ENCODE data around the gene RHBG.
"Not testable (repeated sequence)": the region's sequence is repeated elsewhere in the genome, so short reads cannot be mapped to it uniquely, and the experiment has no call there.

Gene RHBG

DNA sequence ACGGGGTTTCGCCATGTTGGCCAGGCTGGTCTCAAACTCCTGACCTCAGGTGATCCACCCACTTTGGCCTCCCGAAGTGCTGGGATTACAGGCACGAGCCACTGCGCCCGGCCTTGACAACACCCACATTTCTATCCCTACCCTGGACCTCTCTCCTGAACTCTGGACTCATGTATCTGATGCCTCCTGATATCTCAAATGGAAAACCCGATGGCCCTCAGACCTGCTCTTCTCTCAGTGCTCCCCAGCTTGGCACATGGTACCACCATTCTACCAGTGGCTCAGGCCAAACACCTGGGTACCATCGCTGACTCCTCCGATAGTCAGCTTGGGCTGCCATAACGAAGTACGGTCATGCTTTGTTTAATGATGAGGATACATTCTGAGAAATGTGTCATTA lies 8.5 kb upstream of the RHBG start:
- DNase-seq, result no peak

DNA sequence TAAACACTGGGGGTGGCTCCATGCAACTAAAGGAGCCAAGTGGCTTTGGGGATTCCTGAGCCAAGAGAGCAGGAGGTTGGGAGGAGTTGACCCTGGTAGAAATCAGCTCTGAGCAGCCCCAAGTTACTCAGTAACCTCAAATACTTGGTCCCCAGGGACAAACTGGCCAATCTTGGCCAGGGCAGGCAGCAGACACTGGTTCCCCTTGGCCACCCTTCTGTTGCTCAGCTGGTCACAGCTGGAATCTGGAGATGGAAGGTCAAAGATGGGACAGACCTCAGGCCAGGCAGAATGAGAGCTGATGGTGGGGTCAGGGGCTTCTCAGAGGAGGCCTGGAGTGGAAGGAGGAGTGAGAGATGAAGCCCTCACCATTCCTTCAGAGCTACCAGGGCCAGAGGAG lies 3.3 kb upstream of the RHBG start:
- DNase-seq, result no peak

DNA sequence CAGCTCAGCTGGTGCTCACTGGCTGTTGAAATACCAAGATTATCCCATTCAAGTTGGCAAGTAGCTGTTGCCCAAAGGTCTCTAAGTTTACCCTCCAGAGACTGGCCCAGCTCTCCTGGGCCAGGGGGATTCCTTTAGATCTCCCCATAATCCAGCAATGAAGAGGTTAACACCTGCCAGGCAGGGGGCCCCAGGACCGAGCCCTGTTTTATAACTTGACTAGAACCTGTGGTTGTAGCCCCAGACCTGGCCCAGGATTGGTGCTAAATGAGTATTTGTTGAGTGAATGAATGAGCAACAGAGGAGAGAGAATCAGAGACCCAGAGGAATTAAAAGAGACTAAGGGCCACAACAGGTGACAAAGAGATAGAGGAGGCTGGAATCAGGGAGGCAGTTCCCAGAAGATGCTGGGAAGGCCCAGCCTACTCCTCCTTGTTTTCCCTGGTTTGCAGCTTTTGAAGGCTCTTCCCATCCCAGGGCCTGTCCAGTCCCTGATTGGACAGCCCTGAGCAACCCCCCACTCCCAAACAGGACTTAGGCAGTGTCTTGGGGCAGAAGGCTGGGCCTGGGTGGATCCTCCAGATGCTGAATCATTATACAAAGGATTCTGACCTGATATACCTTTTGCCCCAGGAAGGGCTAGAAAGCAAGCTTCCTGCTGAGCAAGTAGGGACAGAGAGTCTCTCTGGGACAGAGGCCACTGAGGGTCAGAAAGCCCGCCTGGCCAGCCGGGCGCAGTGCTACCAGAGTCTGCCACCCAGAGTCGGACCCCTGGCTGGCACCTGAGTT lies 2.4 kb upstream of the RHBG start:
- no peak for DNase-seq

DNA sequence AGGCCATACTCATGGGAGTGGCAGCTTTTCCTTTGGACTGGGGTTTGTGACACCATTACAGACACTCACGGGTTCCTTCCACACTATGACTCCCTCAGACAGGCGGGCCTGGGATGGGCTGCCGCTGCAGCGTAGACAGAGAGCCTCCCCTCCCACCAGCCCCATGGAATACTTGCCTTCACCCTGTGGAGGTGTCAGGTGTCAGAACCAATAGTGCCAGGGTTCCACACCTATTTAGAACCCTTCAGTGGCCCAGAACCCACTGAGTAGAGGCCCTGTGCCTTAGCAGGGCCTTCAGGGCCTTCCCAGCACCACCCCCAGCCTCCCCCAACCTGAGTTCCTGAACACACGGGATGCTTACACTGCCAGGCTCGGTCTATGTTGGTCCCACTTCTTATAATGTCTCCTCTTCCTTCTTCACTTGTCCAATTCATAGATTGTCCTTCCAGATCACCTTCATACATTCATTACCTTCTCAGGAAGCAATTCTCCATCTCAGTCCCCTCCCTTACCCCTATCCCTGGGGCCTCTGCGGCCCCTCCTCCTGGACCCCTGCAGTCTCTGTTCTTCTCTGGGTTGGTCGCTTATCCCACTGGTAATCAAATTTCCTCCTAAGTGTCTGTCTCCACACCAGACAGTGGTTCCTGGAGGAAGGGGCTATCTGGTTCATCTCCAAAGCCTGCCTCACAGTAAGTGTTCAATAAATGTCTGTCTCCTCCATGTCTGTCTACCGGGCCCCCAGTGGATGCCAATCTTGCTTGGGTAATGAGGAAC lies 1.4 kb upstream of the RHBG start:
- DNase-seq, result no peak

DNA sequence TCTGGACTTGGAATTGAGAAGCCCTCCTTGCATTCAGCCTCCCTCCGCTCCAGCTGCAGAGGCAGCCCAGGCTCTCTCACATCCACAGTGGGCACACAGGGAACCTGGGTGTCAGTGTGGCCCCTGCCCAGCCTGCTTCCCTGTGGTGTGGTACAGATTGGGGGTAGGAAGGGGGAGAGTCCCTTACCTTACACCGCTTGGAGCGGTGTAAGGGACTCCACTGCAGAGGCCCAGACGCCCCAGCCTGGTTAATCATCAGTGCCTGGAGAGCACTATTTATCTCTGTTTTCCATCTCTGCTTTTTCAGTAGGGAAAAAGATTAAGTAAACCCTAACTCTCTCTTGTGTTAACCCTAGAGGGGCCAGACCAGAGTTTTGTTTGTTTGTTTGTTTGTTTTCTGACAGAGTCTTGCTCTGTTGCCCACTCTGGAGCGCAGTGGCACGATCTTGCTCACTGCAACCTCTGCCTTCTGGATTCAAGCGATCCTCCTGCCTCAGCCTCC lies 803 bp upstream of the RHBG start:
- DNase-seq, result no peak

DNA sequence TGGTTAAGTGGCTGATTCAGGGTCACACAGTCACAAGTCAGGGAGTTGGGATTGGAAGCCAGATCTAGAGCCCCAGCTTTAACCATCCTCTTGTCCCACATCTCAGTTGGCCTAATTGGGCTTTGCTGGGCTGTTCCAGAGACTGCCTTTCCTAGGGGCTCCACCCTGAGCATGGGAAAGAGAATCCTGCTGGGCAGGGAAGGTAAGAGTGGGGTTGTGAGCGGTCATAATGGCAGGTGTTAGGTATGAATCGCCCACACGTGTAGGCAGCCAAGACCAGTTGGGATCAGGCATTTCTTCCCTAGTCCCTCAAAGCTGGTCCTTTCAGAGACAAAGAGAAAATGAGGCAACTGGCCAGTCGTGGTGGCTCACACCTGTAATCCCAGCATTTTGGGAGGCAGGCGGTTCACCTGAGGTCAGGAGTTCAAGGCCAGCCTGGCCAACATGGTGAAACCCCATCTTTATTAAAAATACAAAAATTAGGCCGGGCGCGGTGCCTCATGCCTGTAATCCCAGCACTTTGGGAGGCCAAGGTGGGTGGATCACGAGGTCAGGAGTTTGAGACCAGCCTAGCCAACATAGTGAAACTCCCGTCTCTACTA lies 775 bp downstream of the RHBG start:
- not testable (repeated sequence) for DNase-seq

DNA sequence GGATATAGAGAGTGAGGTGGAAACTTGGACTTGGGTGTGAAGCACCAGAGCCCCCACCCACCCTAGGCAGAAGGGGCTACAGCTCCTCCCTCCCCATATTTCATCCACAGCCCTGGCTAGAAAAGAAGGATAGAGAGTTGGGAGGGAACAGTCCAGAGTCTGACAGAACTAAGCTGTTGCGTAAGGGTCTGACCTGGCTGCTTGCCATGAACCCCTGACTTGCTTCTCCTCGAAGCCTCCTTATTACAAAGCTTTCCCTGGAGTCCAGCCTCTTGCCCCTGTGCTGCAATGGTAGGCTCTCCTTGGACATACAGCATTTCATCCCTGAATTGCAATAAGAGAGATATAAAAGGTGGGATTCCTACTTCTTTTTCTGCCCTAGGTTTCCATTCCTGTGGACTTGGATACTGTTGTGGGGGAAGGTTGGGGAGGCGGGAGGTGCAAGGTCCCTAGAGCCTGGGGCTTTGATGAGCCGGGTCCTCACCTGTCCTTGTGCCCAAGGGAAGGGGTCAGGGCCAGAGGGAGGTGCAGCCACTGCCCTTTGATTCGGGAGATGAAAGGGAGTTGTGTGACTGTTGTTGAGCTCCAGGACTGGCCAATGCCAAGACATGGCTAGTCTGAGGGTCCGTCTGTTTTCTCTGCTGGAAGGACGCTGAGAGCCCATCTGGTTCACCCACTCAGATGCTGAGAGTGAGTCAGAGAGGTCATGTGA lies 2.7 kb downstream of the RHBG start:
- no peak for DNase-seq

DNA sequence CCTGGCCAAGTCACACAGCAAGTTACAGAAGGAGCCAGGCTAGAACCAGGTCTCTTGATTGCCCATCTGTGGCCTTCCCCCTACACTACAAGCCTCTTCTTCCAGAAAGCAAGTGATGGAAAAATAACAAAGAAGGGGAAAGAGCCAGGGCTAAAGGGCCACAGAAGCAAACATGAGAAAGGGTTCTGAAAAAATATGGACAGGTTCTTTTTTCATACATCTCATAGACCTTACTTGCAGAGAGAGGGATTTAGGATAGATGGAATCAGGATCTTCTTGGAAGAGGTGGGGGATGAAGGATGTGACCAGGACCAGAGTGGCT lies 3.2 kb downstream of the RHBG start:
- DNase-seq, result no peak

DNA sequence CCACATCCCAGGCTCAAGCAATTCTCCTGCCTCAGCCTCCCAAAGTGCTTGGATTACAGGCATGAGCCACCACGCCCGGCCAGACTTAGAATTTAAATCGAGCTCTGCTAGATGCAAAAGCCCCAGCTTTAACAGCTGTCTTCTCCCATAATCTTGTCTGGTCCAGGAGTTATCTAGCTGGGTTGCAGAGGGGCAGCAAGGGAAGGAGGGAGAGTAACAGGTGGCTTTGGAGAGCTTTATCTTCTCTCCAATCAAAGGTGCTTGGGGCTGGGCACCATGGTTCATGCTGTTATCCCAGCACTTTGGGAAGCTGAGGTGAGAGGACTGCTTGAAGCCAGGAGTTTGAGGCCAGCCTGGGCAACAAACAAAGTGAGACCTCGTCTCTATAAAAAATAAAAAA lies 3.9 kb downstream of the RHBG start:
- DNase-seq, result no peak

DNA sequence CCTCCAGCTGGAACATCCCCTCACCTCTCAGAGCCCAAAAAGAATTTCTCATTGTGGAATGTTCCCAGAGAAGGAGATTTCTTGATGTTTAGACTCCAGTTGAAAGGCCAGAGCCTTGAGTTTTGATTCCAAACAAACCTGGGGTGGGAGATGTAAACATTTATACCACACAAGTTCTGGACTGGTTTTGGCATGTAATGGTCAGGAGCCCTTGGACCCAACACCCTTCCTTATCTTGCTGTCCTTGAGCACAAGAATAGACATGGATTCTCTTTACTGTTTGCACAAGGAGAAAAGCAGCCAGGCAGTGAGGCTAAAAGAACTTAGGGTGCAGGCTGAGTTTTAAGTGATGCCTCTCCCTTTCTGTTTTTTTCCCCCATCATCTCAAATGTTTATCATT lies 4.5 kb downstream of the RHBG start:
- DNase-seq, result no peak

DNA sequence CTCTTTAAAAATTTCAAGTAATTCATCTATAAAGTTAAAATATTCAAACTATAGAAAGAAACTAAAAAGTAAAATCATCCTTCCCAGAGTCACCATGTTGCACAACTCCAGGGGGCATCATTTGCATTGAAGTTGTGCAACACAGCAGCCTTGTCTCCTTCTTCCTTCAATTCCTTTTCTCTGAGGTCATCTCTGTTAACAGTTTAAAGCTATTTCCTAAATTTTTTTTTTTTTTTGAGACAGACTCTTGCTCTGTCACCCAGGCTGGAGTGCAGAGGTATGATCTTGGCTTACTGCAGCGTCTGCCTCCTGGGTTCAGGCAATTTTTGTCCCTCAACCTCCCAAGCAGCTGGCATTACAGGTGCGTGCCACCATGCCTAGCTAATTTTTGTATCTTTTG lies 7.1 kb downstream of the RHBG start:
- no peak for DNase-seq

DNA sequence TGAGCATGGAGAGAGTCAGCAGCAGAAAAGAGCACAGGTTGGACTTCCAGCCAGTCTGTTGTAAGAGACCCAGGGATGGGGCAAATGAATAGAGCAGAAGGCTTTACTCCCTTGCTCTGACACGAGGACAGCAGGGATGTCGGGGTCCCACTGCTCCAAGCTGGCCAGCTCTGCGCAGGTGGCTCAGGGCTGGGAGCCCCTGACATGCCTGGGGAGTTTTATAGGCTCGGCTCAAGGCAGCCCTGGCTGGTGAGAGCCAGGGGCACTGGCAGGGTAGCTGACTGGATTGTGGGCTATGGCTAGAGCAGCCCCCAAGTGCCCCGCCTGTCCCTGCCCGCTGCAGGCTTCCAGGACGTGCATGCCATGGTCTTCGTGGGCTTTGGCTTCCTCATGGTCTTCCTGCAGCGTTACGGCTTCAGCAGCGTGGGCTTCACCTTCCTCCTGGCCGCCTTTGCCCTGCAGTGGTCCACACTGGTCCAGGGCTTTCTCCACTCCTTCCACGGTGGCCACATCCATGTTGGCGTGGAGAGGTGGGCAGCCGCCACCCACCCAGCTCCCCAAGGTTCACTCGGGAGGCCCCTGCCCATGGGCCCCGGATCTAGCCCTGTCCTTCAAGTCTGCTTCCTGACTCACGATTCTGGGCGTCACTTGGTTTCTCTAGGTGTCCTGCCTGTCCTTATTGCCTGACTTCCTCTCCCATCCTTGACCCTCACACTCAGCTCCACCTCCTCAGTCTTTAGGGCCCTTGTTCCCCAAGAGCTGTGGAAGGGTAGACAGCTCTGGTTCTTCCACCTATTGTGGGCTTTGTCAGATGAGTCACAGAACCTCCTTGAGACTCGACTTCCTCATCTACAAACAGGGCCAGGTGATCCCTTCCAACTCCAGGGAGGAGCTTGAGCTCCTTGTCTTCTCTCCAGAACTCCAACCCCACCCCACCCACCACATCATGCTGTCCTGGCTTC lies 8.2 kb downstream of the RHBG start:
- DNase-seq, result no peak

DNA sequence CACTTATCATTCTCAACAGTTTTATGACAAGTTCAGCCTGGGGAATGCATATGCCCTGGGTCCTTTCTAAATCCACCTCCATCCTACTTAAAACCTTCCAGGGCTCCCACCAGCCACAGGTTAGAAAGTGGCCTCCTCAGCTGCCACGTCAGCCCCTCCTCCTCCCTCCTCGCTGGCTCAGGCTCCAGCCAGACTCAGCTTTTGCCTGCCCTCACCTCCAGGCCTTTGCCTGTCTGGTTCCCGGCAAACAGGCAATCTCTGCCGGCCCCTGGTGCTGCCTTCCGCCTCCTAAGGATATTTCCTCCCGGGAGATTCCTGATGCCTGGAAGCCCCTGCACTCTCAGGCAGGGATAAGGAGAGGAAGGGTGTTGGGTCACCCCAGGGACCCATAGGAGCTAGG lies 9.5 kb downstream of the RHBG start:
- no peak for DNase-seq

DNA sequence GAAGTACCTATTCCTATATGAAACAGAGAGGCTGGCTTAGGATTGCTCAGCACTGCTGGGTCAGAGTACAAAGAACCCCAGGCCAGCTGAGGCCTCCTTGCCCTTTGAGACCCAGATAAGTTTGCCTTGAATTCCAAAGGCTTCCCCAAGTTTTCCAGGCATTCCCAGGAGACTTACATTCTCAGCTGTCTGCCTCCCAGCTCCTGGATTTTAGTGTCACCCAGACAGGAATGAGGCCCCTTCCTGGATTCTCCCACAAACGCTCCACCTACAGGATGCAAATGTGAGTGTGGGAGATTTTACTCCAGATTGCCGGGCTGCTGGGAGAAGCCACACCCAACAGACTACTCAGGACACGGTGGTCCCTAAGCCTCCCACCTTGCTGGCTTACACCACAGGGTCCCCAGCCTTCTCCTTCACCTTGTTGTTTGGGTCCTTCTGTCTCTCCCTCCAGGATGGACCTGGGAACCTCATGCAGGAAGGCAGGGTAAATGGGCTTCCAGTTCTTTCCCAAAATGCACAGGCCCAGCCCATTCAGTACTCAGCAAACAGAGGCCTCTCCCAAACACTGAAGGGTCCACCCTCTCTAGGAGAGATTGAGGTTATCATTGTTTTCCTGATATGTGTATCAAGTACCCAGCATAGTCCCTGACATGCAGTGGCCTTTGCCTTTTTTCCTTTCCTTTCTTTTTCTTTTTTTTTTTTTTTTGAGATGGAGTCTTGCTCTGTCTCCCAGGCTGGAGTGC lies 10.6 kb downstream of the RHBG start:
- DNase-seq, result no peak

DNA sequence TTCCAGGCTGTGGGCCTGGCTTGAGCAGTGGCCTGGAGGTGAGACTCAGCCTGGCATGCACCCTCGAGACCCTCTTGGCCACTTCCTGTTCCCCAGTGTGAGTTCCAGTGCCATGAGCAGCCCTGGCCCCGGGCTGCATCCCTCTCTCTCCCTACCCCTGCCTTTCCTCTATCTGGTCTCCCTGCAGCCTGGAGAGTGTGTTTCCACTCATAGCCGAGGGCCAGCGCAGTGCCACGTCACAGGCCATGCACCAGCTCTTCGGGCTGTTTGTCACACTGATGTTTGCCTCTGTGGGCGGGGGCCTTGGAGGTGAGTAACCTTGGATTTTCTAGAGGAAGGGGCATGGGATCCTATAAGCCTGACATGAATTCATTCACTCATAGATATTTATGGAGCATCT lies 13.6 kb downstream of the RHBG start:
- DNase-seq, result no peak

DNA sequence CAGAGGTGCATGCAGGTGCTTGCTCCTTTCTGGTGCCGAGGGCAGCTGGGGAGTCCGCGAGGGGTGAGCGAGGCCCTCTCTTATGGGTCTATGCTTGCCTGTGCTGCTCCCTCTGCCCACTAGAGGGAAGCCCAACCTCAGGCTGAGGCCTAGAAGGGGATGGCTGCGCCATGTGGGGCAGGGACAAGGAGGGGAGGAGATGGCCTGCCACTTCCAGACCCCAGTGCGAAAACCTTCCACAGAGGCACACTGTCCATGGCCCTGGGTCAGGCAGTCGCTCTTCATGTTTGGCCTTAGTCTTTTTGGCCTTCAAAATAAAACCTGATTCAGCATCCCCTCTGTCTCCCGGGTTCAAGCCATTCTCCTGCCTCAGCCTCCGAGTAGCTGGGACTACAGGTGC lies 14.0 kb downstream of the RHBG start:
- peak; percentile 55 for DNase-seq

DNA sequence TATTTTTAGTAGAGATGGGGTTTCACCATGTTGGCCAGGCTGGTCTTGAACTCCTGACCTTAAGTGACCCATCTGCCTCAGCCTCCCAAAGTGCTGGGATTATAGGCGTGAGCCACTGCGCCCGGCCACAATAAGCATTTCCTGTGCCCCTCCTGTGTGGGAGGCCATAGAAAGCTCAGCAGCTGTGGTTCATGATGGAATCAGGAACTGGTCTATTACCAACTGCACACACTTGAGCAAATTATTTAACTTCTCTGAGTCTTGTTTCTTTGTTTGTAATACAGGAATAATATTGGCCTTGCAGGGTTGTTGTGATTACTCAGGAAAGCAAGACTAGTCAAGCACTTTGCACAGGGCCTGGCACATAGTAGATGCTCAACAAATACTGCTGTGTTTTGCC lies 15.0 kb downstream of the RHBG start:
- DNase-seq, result no peak

DNA sequence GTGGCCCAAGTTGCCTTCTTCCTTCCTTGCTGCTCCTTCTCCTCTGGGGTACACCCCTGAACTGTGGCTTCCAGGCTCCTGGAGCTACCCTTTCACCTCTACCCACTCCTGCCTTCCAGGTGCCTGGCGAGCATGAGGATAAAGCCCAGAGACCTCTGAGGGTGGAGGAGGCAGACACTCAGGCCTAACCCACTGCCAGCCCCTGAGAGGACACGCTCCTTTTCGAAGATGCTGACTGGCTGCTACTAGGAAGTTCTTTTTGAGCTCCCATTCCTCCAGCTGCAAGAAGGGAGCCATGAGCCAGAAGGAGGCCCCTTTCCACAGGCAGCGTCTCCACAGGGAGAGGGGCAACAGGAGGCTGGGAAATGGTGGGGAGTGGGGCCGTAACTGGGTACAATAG lies 15.6 kb downstream of the RHBG start:
- no peak for DNase-seq

DNA sequence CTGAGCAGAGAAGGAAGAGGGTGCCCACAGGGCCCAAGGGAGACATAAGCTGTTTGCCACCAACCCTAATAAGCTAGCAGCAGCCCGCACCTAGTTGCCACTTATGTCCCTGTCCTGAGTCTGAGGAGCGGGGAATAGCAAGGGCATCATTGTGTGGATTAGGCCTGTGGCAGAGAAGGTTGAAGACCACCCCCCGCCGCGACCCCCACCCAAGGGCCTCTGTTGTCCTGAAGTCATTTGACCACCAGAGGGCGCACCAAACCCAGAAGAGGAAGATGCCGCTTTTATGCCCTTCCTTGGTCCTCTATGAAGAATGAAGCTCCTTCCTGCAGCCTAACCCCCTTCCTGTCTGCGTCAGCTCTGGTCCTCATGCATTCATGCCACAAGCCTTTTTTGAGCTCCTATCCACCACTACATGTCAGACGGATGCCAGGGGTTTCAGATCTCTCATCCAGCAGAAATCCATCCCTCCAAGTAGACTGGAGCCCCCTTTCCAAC lies 16.6 kb downstream of the RHBG start:
- DNase-seq, result peak; percentile 69

DNA sequence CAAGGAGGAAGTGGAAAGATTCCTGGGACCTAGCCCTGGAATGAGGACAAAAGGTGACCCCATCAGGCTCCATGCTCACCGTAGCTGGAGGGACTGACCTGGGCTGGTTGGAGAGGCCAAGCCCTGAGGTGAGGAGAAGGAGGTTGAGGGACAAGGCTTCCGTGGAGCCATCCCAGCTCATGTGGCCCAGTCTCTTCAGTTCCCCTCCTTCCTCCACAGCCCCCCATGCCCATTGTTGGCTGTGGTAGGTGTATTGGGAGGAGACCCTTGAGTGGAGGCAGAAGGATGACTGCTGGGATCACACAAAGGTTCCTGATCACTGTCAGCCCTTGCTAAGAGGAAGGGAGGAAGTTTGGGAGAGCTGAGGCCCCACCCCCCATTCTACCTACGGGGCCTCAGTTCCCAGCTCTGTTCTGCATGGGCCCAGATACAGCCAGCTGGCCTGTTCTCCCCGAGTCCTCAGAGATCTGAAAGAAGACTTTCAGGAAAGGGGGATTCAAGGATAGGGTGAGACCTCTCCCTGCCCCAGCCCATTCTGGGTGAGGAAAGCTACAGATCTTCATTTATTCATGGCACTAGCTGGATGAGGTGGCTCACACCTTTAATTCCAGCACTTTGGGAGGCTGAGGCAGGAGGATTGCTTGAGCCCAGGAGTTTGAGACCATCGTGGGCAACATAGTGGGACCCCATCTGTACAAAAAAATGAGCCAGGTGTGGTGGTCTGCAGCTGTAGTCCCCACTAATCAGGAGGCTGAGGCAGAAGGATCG lies 17.3 kb downstream of the RHBG start:
- DNase-seq, result no peak

All from activated CD4-positive, alpha-beta T cell treated with anti-CD3 and anti-CD28 coated beads, Interleukin-2, amount 50 U/mL, for 4 hours (primary cell).